GM18909 (cell line): Measurements from ENCODE around the gene OR2M2.

Source experiments
- ATAC-seq: cut with Tn5 transposase; IDR thresholded peaks from one replicate; pipeline ENCODE4 v1.9.1; 2021; ENCODE audit warnings: mild to moderate bottlenecking; ENCODE audit not compliant: unreplicated experiment, poor library complexity

OR2M2 gene

GRCh38 chr1:248174521-248174920 is at the start of gene OR2M2:
TSS of gene OR2M2 (plus strand) at chr1:248174821. CDS start at chr1:248179986, 5,165 bp downstream.
- no peak for ATAC-seq

- ATAC-seq, result no peak
Measured at GRCh38 chr1:248127653-248128052, 47.0 kb upstream of the OR2M2 start.

- no peak for ATAC-seq
Measured at GRCh38 chr1:248136811-248137210, 37.8 kb upstream of the OR2M2 start.

- ATAC-seq, result no peak
Measured at GRCh38 chr1:248140846-248141245, 33.8 kb upstream of the OR2M2 start.

- ATAC-seq, result no peak
Measured at GRCh38 chr1:248143311-248143710, 31.3 kb upstream of the OR2M2 start.

GRCh38 chr1:248144513-248145198 is 30.0 kb upstream of the OR2M2 start, which contains the start of gene OR2M5:
TSS of gene OR2M5 (plus strand) at chr1:248145148. CDS start at chr1:248145148, 0 bp downstream.
- ATAC-seq, result no peak

- no peak for ATAC-seq
Measured at GRCh38 chr1:248152056-248152827, 22.4 kb upstream of the OR2M2 start.

GRCh38 chr1:248155927-248156326 is 18.7 kb upstream of the OR2M2 start:
- no peak for ATAC-seq

- no peak for ATAC-seq
Measured at GRCh38 chr1:248158758-248159157, 15.9 kb upstream of the OR2M2 start.

GRCh38 chr1:248164031-248164430 is 10.6 kb upstream of the OR2M2 start:
- ATAC-seq, result no peak

- ATAC-seq, result no peak
Measured at GRCh38 chr1:248165186-248165585, 9.4 kb upstream of the OR2M2 start.

GRCh38 chr1:248183996-248184395 is 9.4 kb downstream of the OR2M2 start:
- ATAC-seq, result no peak

- no peak for ATAC-seq
Measured at GRCh38 chr1:248187363-248187762, 12.7 kb downstream of the OR2M2 start.

- no peak for ATAC-seq
Measured at GRCh38 chr1:248189026-248189425, 14.4 kb downstream of the OR2M2 start.

GRCh38 chr1:248194117-248194516 is 19.5 kb downstream of the OR2M2 start:
- no peak for ATAC-seq

GRCh38 chr1:248196965-248197364 is 22.3 kb downstream of the OR2M2 start, which contains the start of gene OR2M3:
TSS of gene OR2M3 (plus strand) at chr1:248197265. CDS start at chr1:248203068, 5,803 bp downstream.
- ATAC-seq, result no peak

GRCh38 chr1:248215880-248216279 is 41.3 kb downstream of the OR2M2 start:
- ATAC-seq, result no peak

- no peak for ATAC-seq
Measured at GRCh38 chr1:248225537-248225936, 50.9 kb downstream of the OR2M2 start.

GRCh38 chr1:248229360-248229908 is 54.8 kb downstream of the OR2M2 start:
- ATAC-seq, result no peak
